Measurements from ENCODE around the gene MEGF6. TPM values are rescaled to one million over a fixed set of nuclear protein-coding genes. Genes with fewer than 3 reads are reported as not detected.

Gene MEGF6
- total RNA-seq, 1 experiment from 2014 or later: 21.3 TPM

DNA sequence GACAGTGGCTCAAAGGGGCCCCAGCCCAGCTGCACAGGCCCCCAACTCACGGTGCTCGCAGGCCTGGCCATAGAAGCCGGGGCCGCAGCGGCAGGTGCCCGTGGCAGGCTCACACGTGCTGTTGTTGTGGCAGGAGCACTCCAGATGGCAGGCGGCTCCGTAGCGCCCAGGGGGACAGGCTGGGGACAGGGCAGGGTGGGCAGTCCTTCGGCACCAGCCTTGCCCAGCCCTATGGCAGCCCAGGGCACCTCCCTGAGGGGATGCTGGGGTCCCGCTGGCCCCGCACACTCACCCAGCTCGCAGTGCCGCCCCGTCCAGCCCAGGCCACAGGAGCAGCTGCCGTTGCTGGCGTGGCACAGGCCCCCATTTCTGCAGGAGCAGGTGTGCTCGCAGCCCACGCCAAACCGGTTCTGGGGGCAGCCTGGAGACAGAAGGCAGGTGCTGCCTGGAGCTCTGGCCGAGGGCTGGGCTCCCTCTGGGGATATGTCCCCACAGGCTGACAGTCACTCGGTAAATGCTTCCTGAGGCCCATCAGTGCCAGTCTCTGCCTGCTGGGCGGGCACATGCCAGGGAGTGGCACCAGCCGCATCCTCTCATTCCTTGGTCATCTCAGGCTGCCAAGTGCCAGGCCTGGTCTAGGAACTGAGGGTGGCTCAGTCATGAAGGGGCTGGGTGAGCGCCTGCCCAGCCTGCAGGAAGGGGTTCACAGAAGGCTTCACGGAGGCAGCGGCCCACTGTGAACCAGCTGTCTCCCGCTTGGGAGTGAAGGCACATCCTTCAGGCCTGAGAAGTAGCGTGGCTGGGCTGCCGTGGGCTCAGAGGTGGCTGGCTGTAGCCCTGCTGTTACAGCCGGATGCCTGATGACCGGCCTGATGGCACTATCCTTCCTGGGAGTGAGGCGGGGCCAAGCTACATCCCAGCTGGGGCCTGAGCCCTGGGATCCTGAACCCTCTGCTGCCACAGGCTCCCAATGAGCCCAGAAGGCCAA lies 116.7 kb downstream of the MEGF6 start:
- Histone ChIP-seq H2AK5ac (ENCODE audit: insufficient read length, low read length) (no peak overlapping the region), H2BK20ac (ENCODE audit: low read depth, low read length, poor library complexity, severe bottlenecking) (no peak overlapping the region), H2BK120ac (ENCODE audit: low read depth, low read length, poor library complexity, severe bottlenecking) (no peak overlapping the region), H2BK5ac (ENCODE audit: insufficient read length, low read length) (no peak overlapping the region), H3T11ph (ENCODE audit: low read length) (no peak overlapping the region), H3K18ac (ENCODE audit: insufficient read length, low read depth, low read length) (no peak overlapping the region), H4K91ac (ENCODE audit: insufficient read length, low read depth, low read length) (no peak overlapping the region), H3K9me3 (ENCODE audit: control insufficient read depth, low read depth, low read length) (no peaks in the 10 kb centered on the region), H2AFZ (ENCODE audit: low read length) (no peak overlapping the region), H3K27me3 (ENCODE audit: insufficient read depth, low read length) (no peaks in the 10 kb centered on the region), H3K14ac (ENCODE audit: insufficient read depth, low read length) (no peak overlapping the region; the same call in 1 of the 2 replicates), H3K27ac (ENCODE audit: insufficient read length, low read depth, low read length) (no peak overlapping the region), H3K9ac (ENCODE audit: extremely low read depth, insufficient read length, low read length) (no peak overlapping the region), H3K23me2 (ENCODE audit: insufficient read length, low read depth, low read length, poor library complexity, severe bottlenecking) (no peaks in the 10 kb centered on the region), H2BK15ac (ENCODE audit: low read depth, low read length) (no peak overlapping the region), H3K56ac (ENCODE audit: insufficient read length, low read depth, low read length) (no peak overlapping the region), H4K5ac (ENCODE audit: insufficient read length, low read depth, low read length) (no peak overlapping the region), H3K4me2 (ENCODE audit: insufficient read depth, insufficient read length, low read length) (no peak overlapping the region), H3K23ac (ENCODE audit: insufficient read length, low read depth, low read length) (no peak overlapping the region), H2BK12ac (ENCODE audit: insufficient read length, low read depth, low read length) (no peak overlapping the region), H3K4me1 (ENCODE audit: insufficient read depth, low read length) (no peaks in the 10 kb centered on the region), H3K4ac (ENCODE audit: low read depth, low read length) (no peak overlapping the region), H4K8ac (replicated peaks; ENCODE audit: insufficient read length, low read depth, low read length) (no peak overlapping the region), H3K79me1 (ENCODE audit: insufficient read depth, low read depth, low read length, poor library complexity, severe bottlenecking) (no peaks in the 10 kb centered on the region), H4K20me1 (ENCODE audit: control insufficient read depth, insufficient read depth, insufficient read length) (no peaks in the 10 kb centered on the region), H3K79me2 (ENCODE audit: insufficient read depth, low read length) (no peaks in the 10 kb centered on the region)
- H3K4me3 Mint-ChIP-seq: no peak overlapping the region
- H3K9me3 Mint-ChIP-seq: no peaks in the 10 kb centered on the region
- no CpG with 5 or more reads among the region's 34 CpGs for WGBS (ENCODE audit: extremely low coverage, insufficient read length, low lambda C conversion rate)
- H3K4me1 Mint-ChIP-seq: peaks cover 2 to 3% of the 10 kb centered on the region in 2 experiments; a peak in 2 of 4 replicates
- no peak for TF ChIP-seq CTCF (conservative IDR thresholded peaks at IDR 0.05)
- peaks cover 0 to 6% (median 0%) of the 10 kb centered on the region in 3 experiments; a peak in 2 of 7 replicates for H3K36me3 Mint-ChIP-seq (ENCODE audit: insufficient read depth in 1 of 3, low read depth in 3 of 3)
- DNase-seq: no peak
- H3K27ac Mint-ChIP-seq: no peak overlapping the region
- no peaks in the 10 kb centered on the region for H3K27me3 Mint-ChIP-seq (ENCODE audit: low read depth)
